B cell (primary cell): ENCODE results near the gene PFKFB3. TPM values are rescaled to one million over a fixed set of nuclear protein-coding genes. Genes with fewer than 3 reads are reported as not detected.
"Not testable (repeated sequence)": the region's sequence is repeated elsewhere in the genome, so short reads cannot be mapped to it uniquely, and the experiment has no call there.

ENCODE experiments used
- ATAC-seq: fragments of 200-7000 bp; cut with Tn5 transposase; one replicate; pipeline ENCODE4 v1.10.0; 2021; ENCODE audit warnings: low read depth, mild to moderate bottlenecking, moderate number of reproducible peaks, moderate library complexity
- CTCF ChIA-PET: fragments of 350-600 bp; sonication (Branson Sonifier 250); formaldehyde crosslinking; loops from one replicate; lab custom pipeline; 2021; ENCODE audit warnings: antibody characterized with exemption, inconsistent platforms; lab: Charles Lee
- POLR2A ChIA-PET: fragments of 350-600 bp; sonication (Branson Sonifier 250); formaldehyde crosslinking; loops from one replicate; lab custom pipeline; 2021; ENCODE audit warnings: antibody characterized with exemption; lab: Charles Lee
- DNase-seq: peaks from one replicate; pipeline ENCODE4 v3.0.0; 2013
- H2AFZ ChIP-seq: 2 replicates; pipeline ENCODE4 v1.6.1; 2012; ENCODE audit warnings: mild to moderate bottlenecking, low read depth, low read length; ENCODE audit not compliant: insufficient read depth, poor library complexity, severe bottlenecking
- H3K27ac ChIP-seq, 2 donors: 1 replicate in 1 of 2; 2 replicates in 1 of 2; pipeline ENCODE4 v1.5.1; 2012 to 2013; ENCODE audit warnings: low read length in 2 of 2, mild to moderate bottlenecking in 2 of 2, moderate library complexity in 1 of 2
- H3K27me3 ChIP-seq, 4 experiments: fragments of 200-600 bp in 1 of 4; sonication (generic) in 1 of 4; replicated peaks in 1 of 4; 1 replicate in 2 of 4; 2 replicates in 2 of 4; pipeline versions ENCODE4 v1.6.1 to v1.7.0; 2013 to 2016; ENCODE audit warnings: low read length in 3 of 4, mild to moderate bottlenecking in 2 of 4, mixed read lengths in 1 of 4, moderate library complexity in 1 of 4; ENCODE audit not compliant: insufficient read depth in 4 of 4, control insufficient read depth in 3 of 4; ENCODE audit errors: control extremely low read depth in 1 of 4
- H3K36me3 ChIP-seq, 2 experiments: replicated peaks in 1 of 2; 1 replicate in 1 of 2; 2 replicates in 1 of 2; pipeline versions ENCODE4 v1.6.1 to v1.7.1; 2013; ENCODE audit warnings: low read length in 1 of 2; ENCODE audit not compliant: insufficient read depth in 2 of 2, control insufficient read depth in 1 of 2; ENCODE audit errors: control extremely low read depth in 1 of 2, extremely low read depth in 1 of 2
- H3K4me1 ChIP-seq, 2 donors: fragments of 200-600 bp in 1 of 2; sonication (generic) in 1 of 2; 1 replicate in 1 of 2; 2 replicates in 1 of 2; pipeline versions ENCODE4 v1.5.1 to v1.6.1; 2013 to 2017; ENCODE audit warnings: low read length in 2 of 2; ENCODE audit not compliant: control insufficient read depth in 2 of 2, insufficient read depth in 2 of 2
- H3K4me2 ChIP-seq: replicated peaks from 2 replicates; pipeline ENCODE3; 2012; ENCODE audit warnings: mild to moderate bottlenecking, low read depth, low read length; ENCODE audit not compliant: poor library complexity, severe bottlenecking
- H3K4me3 ChIP-seq, 5 experiments: fragments of 200-600 bp in 1 of 5; sonication (generic) in 1 of 5; 1 replicate in 3 of 5; 2 replicates in 2 of 5; pipeline versions ENCODE4 v1.5.1 to v1.7.0; 2011 to 2016; ENCODE audit warnings: low read length in 4 of 5, mild to moderate bottlenecking in 4 of 5, low read depth in 2 of 5, control low read depth in 1 of 5, moderate library complexity in 1 of 5; ENCODE audit not compliant: insufficient read depth in 1 of 5; ENCODE audit errors: control extremely low read depth in 1 of 5, extremely low read depth in 1 of 5
- H3K79me2 ChIP-seq: fragments of 200-600 bp; sonication (generic); one replicate; pipeline ENCODE4 v1.6.0; 2016; ENCODE audit warnings: low read length; ENCODE audit not compliant: control insufficient read depth, insufficient read depth
- H3K9ac ChIP-seq: fragments of 200-600 bp; sonication (generic); 2 replicates; pipeline ENCODE4 v1.6.1; 2017; ENCODE audit warnings: mild to moderate bottlenecking, low read length, moderate library complexity
- H3K9me3 ChIP-seq, 3 donors: one replicate each; pipeline versions ENCODE4 v1.6.1 to v1.7.1; 2013; ENCODE audit warnings: low read length in 2 of 3; ENCODE audit not compliant: control insufficient read depth in 2 of 3, insufficient read depth in 1 of 3; ENCODE audit errors: control extremely low read depth in 1 of 3
- H4K20me1 ChIP-seq: 2 replicates; pipeline ENCODE4 v1.6.0; 2012; ENCODE audit warnings: mild to moderate bottlenecking, low read length; ENCODE audit not compliant: insufficient read depth, control insufficient read depth, poor library complexity, severe bottlenecking
- H3K27ac Mint-ChIP-seq: one replicate; pipeline ENCODE4 v1.8.0; 2021; ENCODE audit warnings: mixed read lengths
- H3K27me3 Mint-ChIP-seq: one replicate; pipeline ENCODE4 v1.8.0; 2021; ENCODE audit warnings: mixed read lengths
- H3K4me1 Mint-ChIP-seq: one replicate; pipeline ENCODE4 v1.8.0; 2021; ENCODE audit warnings: mixed read lengths
- H3K4me3 Mint-ChIP-seq: one replicate; pipeline ENCODE4 v1.8.0; 2021; ENCODE audit warnings: mixed read lengths
- H3K9me3 Mint-ChIP-seq: one replicate; pipeline ENCODE4 v1.8.0; 2022; ENCODE audit warnings: mixed read lengths; ENCODE audit not compliant: insufficient read depth
- EZH2 ChIP-seq: IDR thresholded peaks from 2 replicates; pipeline ENCODE4 v1.6.1; 2012; ENCODE audit warnings: borderline replicate concordance, low read depth, mild to moderate bottlenecking, moderate library complexity, low read length; ENCODE audit not compliant: insufficient read depth, poor library complexity, severe bottlenecking
- WGBS: methylation state at CpG from one replicate; pipeline ENCODE4 v1.1.5; 2013; ENCODE audit warnings: missing lambda C conversion rate; ENCODE audit not compliant: insufficient coverage; 5-methylcytosine and 5-hydroxymethylcytosine counted together
- intact Hi-C: fragments of 100-400 bp; cut with micrococcal nuclease; formaldehyde crosslinking; loops from one replicate; pipeline ENCODE4 v1.10.0; 2022
- polyA plus RNA-seq: library from polyadenylated mRNA; depleted of rRNA; stranded (reverse); fragments of >200 nt; gene quantifications from 2 replicates; pipeline ENCODE4 v1.2.3, GENCODE V29; 2012
- total RNA-seq, 2 donors: library from RNA; stranded (reverse); fragments of 120-200 nt in 1 of 2; gene quantifications; 1 replicate in 1 of 2; 2 replicates in 1 of 2; pipeline versions ENCODE4 v1.2.3 to v1.2.4, GENCODE V29; 2013 to 2022
- TF ChIP-seq, protein P1 (sequence below): fragments of 200-600 bp; IDR thresholded peaks from one replicate; pipeline ENCODE4 v1.8.0; 2022; ENCODE audit warnings: antibody characterized with exemption, mild to moderate bottlenecking

PFKFB3 gene
- total and polyA plus RNA-seq, 2 donors (not counting 1 experiment from before 2014, with no cell fraction given), result 13.2 to 239 TPM

- H3K4me3 ChIP-seq, result no peak overlapping the region
- no peaks in the 10 kb centered on the region for H3K36me3 ChIP-seq
- ChIA-PET CTCF (interaction anchor here (1.0 to 1.3 kb wide), 2 partner anchors 12 to 119 kb away, joined by 3 to 4 read pairs; no protein-coding TSS in a partner anchor), POLR2A (interaction anchor here (0.7 kb wide), 1 partner anchor 11 kb away, joined by 3 read pairs; no protein-coding TSS in a partner anchor)
- no peak overlapping the region for H3K4me2 ChIP-seq
- no peaks in the 10 kb centered on the region for H4K20me1 ChIP-seq
- ATAC-seq (no peak), DNase-seq (no peak)
- Mint-ChIP-seq H3K9me3 (no peaks in the 10 kb centered on the region), H3K4me1 (no peaks in the 10 kb centered on the region), H3K27ac (no peak overlapping the region), H3K4me3 (no peak overlapping the region), H3K27me3 (no peaks in the 10 kb centered on the region)
- WGBS, result no CpG with 5 or more reads among the region's 5 CpGs
- intact Hi-C loops, result no loop called here
- no peak overlapping the region for H2AFZ ChIP-seq
- TF ChIP-seq EZH2, result no peak
- TF ChIP-seq, protein P1, sequence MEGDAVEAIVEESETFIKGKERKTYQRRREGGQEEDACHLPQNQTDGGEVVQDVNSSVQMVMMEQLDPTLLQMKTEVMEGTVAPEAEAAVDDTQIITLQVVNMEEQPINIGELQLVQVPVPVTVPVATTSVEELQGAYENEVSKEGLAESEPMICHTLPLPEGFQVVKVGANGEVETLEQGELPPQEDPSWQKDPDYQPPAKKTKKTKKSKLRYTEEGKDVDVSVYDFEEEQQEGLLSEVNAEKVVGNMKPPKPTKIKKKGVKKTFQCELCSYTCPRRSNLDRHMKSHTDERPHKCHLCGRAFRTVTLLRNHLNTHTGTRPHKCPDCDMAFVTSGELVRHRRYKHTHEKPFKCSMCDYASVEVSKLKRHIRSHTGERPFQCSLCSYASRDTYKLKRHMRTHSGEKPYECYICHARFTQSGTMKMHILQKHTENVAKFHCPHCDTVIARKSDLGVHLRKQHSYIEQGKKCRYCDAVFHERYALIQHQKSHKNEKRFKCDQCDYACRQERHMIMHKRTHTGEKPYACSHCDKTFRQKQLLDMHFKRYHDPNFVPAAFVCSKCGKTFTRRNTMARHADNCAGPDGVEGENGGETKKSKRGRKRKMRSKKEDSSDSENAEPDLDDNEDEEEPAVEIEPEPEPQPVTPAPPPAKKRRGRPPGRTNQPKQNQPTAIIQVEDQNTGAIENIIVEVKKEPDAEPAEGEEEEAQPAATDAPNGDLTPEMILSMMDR, result no peak
- no peak overlapping the region for H3K9ac ChIP-seq
- H3K79me2 ChIP-seq, result no peaks in the 10 kb centered on the region
- no peaks in the 10 kb centered on the region for H3K27me3 ChIP-seq
- peaks cover 0 to 1% (median 0%) of the 10 kb centered on the region in 3 donors for H3K9me3 ChIP-seq
- no peak overlapping the region for H3K27ac ChIP-seq
- H3K4me1 ChIP-seq, result no peaks in the 10 kb centered on the region
Observed at GRCh38 chr10:6282454-6282958, 79.8 kb downstream of the PFKFB3 start.

- DNase-seq, result no peak
- intact Hi-C loops, result no loop called here
- no peaks in the 10 kb centered on the region for H3K27me3 ChIP-seq
- H3K79me2 ChIP-seq, result no peaks in the 10 kb centered on the region
- no peak for TF ChIP-seq EZH2
- TF ChIP-seq, protein P1, result no peak
- no peak for ATAC-seq
- H3K27me3 Mint-ChIP-seq, result no peaks in the 10 kb centered on the region
- no peak overlapping the region for H3K9ac ChIP-seq
- peak overlapping the region; percentile 8 for H3K27ac Mint-ChIP-seq
- H3K36me3 ChIP-seq, result no peaks in the 10 kb centered on the region
- no peak overlapping the region for H3K4me3 ChIP-seq
- no peaks in the 10 kb centered on the region for H3K4me1 ChIP-seq
- WGBS, result 96% methylated on average over 7 of the region's 8 CpGs
- POLR2A ChIA-PET, result no interaction called here
- no peak overlapping the region for H3K4me2 ChIP-seq
- no peaks in the 10 kb centered on the region for H3K4me1 Mint-ChIP-seq
- H3K9me3 Mint-ChIP-seq, result no peaks in the 10 kb centered on the region
- no peaks in the 10 kb centered on the region for H4K20me1 ChIP-seq
- no peak overlapping the region for H3K27ac ChIP-seq
- no peak overlapping the region for H3K4me3 Mint-ChIP-seq
- H3K9me3 ChIP-seq, result peaks cover 0 to 1% (median 0%) of the 10 kb centered on the region in 3 donors
- CTCF ChIA-PET, result interaction anchor here (0.7 kb wide), 1 partner anchor 119 kb away, joined by 5 read pairs; no protein-coding TSS in a partner anchor
- no peak overlapping the region for H2AFZ ChIP-seq
Observed at GRCh38 chr10:6283655-6284054, 80.9 kb downstream of the PFKFB3 start.

- CTCF ChIA-PET, result interaction anchor here (1.1 to 1.3 kb wide), 3 partner anchors 10 to 112 kb away, joined by 3 to 5 read pairs (median 3); partner anchors contain the start of gene PFKFB3
- WGBS, result no CpG with 5 or more reads among the region's 3 CpGs
- H3K9me3 Mint-ChIP-seq, H4K20me1 ChIP-seq, H3K4me3 Mint-ChIP-seq, ATAC-seq, H3K27ac Mint-ChIP-seq, H3K4me2 ChIP-seq, H3K27me3 ChIP-seq, H3K9me3 ChIP-seq, DNase-seq, H3K27me3 Mint-ChIP-seq, H3K9ac ChIP-seq, H3K79me2 ChIP-seq, H2AFZ ChIP-seq, H3K4me3 ChIP-seq, POLR2A ChIA-PET, H3K4me1 ChIP-seq, H3K36me3 ChIP-seq, H3K27ac ChIP-seq: not testable (repeated sequence)
- intact Hi-C loops, result loop anchor here (5.0 kb wide), 1 partner anchor 37 kb away; no protein-coding TSS in a partner anchor
- peaks cover 21% of the 10 kb centered on the region for H3K4me1 Mint-ChIP-seq
Observed at GRCh38 chr10:6290621-6291020, 87.9 kb downstream of the PFKFB3 start.
